Adrenal gland (tissue), 12 donors: ENCODE results near the gene MOV10. TPM values are rescaled to one million over a fixed set of nuclear protein-coding genes. Genes with fewer than 3 reads are reported as not detected.
A peak's percentile ranks its signal among the peaks of the same experiment; 100 is the strongest.

Experiments
- DNase-seq, 7 donors: peaks; one replicate each; pipeline ENCODE4 v3.0.0-alpha.2; 2019 to 2020
- H3K27ac ChIP-seq, 5 donors: fragments of 200-600 bp; sonication (generic) in 4 of 5; 1 replicate in 3 of 5; 2 replicates in 2 of 5; pipeline versions ENCODE4 v1.5.1 to v1.8.0; 2016 to 2020; ENCODE audit warnings: mild to moderate bottlenecking in 1 of 5
- H3K27me3 ChIP-seq: fragments of 200-600 bp; 2 replicates; pipeline ENCODE4 v1.8.0; 2021
- H3K36me3 ChIP-seq, 2 donors: fragments of 200-600 bp; replicated peaks in 1 of 2; 1 replicate in 1 of 2; 2 replicates in 1 of 2; pipeline versions ENCODE4 v1.5.1 to v1.8.0; 2018 to 2022
- H3K4me1 ChIP-seq, 2 donors: fragments of 200-600 bp; replicated peaks in 1 of 2; 1 replicate in 1 of 2; 2 replicates in 1 of 2; pipeline versions ENCODE4 v1.5.1 to v1.8.0; 2018 to 2021
- H3K4me3 ChIP-seq, 4 donors: fragments of 200-600 bp; sonication (generic) in 3 of 4; one replicate each; pipeline ENCODE4 v1.5.1; 2016 to 2018
- H3K9me3 ChIP-seq, 3 donors: fragments of 200-600 bp; sonication (generic) in 1 of 3; replicated peaks in 1 of 3; 1 replicate in 2 of 3; 2 replicates in 1 of 3; pipeline versions ENCODE4 v1.5.1 to v1.8.0; 2016 to 2021
- POLR2A ChIP-seq, 2 donors: fragments of 450-650 bp; IDR thresholded peaks; one replicate each; pipeline ENCODE4 v1.6.1; 2017; ENCODE audit warnings: antibody characterized with exemption in 2 of 2, mild to moderate bottlenecking in 2 of 2, moderate library complexity in 1 of 2
- WGBS, 4 donors: extraction: QIAGEN DNeasy Blood & Tissue Kit in 2 of 4; methylation state at CpG; one replicate each; pipeline versions ENCODE4 v1.1.5 to v1.1.7; 2013 to 2017; 5-methylcytosine and 5-hydroxymethylcytosine counted together
- intact Hi-C, 2 donors: fragments of 100-400 bp; cut with DNase I; formaldehyde crosslinking; loops; one replicate each; pipeline versions ENCODE4 v1.14.1 to v1.15.0; 2022 to 2023
- polyA plus RNA-seq, 3 donors: library from polyadenylated mRNA; stranded (reverse); fragments of 200-250 nt in 2 of 3; fragments of 350-450 nt in 1 of 3; fragmentation: Illumina TruSeq in 1 of 3; extraction: RNeasy Lipid Tissue Mini Kit (QIAGEN cat#74804) in 1 of 3; gene quantifications; one replicate each; pipeline ENCODE4 v1.2.3, GENCODE V29; 2013 to 2014
- total RNA-seq, 9 donors: library from RNA; depleted of rRNA in 4 of 9; stranded (reverse); fragments of >200 nt in 4 of 9; fragments of 120-200 nt in 1 of 9; fragmentation: NEBNext Ultra II Directional in 1 of 9; extraction: Animal tissue kit (Norgen Biotek cat#: 25700) in 1 of 9; gene quantifications; one replicate each; pipeline versions ENCODE4 v1.1.0 to v1.2.4, GENCODE V29; 2013 to 2023
- TF ChIP-seq, protein P1 (sequence below), 6 experiments: fragments of 450-650 bp in 4 of 6; fragments of 200-600 bp in 2 of 6; sonication (generic) in 1 of 6; IDR thresholded peaks; 1 replicate in 5 of 6; 2 replicates in 1 of 6; pipeline versions ENCODE4 v1.5.1 to v1.8.0; 2016 to 2021; ENCODE audit warnings: antibody characterized with exemption in 6 of 6, mild to moderate bottlenecking in 2 of 6, moderate library complexity in 1 of 6
- donor health status: healthy with polysubstance abuse.
- donor health status: Bipolar disorder and iron deficiency.
- donor health status: DM: yes; HTN: yes; CAD: no.
- donor health status: DM: no; HTN: no; CAD: no.
- donor health status: DM: no; HTN: no; CAD: no.
- donor health status: DM: yes; HTN: yes; CAD: no.

Gene MOV10
- total and polyA plus RNA-seq, 12 donors = 39.1 to 372 (median 70.5) TPM

DNA sequence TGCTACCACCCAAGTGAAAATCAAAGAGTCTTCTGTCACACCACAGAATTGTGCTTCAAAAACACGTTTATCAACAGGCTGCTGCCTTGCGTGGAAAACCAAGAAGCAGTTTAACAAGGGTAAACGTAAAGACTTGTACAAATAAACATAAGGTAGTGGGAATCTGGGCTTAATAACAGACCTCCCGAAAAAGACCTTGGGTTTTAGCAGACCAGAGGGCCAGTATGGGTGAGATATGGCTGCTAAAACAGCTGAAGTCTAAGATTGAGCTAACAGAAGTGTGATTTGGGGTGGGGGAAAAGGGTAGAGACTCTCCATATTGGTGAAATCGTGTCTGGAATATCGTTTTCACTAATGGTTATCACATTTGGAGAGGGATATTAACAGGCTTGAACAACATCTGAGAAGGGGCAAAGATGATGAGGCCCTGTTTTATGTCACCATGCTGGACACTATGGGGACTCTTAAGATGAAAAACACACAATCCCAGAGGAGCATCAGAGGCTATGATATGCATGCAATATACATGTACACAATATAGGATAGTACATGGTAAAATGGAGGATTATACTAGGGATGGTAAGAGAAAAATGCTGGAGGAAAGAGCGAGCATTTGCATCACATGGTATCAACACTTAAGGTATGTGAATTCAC, 1.4 kb downstream of the MOV10 start:
- H3K36me3 ChIP-seq = peaks cover 0 to 12% of the 10 kb centered on the region in 2 donors
- no peaks in the 10 kb centered on the region for H3K27me3 ChIP-seq
- TF ChIP-seq, protein P1, sequence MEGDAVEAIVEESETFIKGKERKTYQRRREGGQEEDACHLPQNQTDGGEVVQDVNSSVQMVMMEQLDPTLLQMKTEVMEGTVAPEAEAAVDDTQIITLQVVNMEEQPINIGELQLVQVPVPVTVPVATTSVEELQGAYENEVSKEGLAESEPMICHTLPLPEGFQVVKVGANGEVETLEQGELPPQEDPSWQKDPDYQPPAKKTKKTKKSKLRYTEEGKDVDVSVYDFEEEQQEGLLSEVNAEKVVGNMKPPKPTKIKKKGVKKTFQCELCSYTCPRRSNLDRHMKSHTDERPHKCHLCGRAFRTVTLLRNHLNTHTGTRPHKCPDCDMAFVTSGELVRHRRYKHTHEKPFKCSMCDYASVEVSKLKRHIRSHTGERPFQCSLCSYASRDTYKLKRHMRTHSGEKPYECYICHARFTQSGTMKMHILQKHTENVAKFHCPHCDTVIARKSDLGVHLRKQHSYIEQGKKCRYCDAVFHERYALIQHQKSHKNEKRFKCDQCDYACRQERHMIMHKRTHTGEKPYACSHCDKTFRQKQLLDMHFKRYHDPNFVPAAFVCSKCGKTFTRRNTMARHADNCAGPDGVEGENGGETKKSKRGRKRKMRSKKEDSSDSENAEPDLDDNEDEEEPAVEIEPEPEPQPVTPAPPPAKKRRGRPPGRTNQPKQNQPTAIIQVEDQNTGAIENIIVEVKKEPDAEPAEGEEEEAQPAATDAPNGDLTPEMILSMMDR (IDR thresholded peaks at IDR 0.05) = no peak
- peak overlapping the region in 4 of 5 donors; percentile 85 to 98 (median 90) for H3K27ac ChIP-seq
- no peak for DNase-seq
- intact Hi-C loops = no loop called here
- H3K9me3 ChIP-seq = no peaks in the 10 kb centered on the region
- whole genome bisulfite sequencing, 4 donors = 39 to 47% (median 42%) methylated on average over 7 of the region's 7 CpGs
- H3K4me1 ChIP-seq = peaks cover 19 to 33% of the 10 kb centered on the region in 2 donors
- peak overlapping the region in 2 of 4 donors; percentile 73 to 93 for H3K4me3 ChIP-seq

DNA sequence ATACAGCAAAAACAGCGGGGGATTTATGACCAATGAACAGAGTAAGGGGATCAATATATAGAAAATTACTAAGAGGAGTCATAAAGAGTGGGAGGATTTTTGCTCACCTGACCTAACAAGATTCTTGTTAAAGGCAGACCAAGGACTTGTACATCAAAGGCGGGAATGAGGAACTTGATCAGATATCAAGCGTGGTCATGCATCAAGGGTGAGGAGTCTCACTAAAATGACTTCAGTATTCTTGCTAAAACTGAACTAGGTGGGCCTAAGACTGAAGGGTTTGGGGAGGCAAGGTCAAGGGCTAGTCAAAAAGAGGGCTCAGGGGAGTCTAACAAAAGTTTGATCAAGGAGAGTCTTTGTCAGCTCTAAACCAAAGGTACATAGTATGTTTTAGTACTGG, 2.1 kb downstream of the MOV10 start:
- Histone ChIP-seq H3K9me3 (no peaks in the 10 kb centered on the region), H3K36me3 (peaks cover 0 to 6% of the 10 kb centered on the region in 2 donors), H3K27ac (peak overlapping the region in 1 of 5 donors; percentile 9), H3K4me1 (peaks cover 19 to 33% of the 10 kb centered on the region in 2 donors), H3K4me3 (no peak overlapping the region), H3K27me3 (no peaks in the 10 kb centered on the region)
- no peak for DNase-seq
- no peak for TF ChIP-seq POLR2A (IDR thresholded peaks at IDR 0.05)
- TF ChIP-seq, protein P1 (IDR thresholded peaks at IDR 0.05) = no peak
- 85 to 95% (median 90%) methylated on average over 3 of the region's 3 CpGs for WGBS, 4 donors
- intact Hi-C loops = no loop called here

DNA sequence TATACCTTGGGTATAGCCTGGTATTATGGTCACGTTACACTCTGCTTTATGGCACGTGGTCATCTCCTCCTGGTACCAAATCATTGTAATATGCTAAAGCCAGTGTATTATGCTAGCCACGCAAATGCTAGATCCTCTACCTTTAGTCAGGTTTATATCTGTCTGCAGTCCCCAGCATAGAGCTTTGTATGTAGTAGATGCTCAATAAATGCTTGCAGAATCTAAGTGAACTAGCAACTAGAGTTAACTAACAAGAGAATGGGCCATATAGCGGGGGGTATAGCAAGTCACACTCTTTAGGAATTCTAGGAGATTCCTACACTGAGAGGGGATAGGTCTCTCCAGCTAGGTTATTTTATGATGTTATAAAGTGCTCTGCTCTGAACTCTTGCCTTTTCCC, 3.0 kb downstream of the MOV10 start:
- Histone ChIP-seq H3K36me3 (no peaks in the 10 kb centered on the region), H3K27ac (no peak overlapping the region), H3K4me3 (no peak overlapping the region), H3K9me3 (no peaks in the 10 kb centered on the region), H3K27me3 (no peaks in the 10 kb centered on the region), H3K4me1 (peaks cover 19 to 33% of the 10 kb centered on the region in 2 donors)
- 96 to 98% (median 97%) methylated on average over 4 of the region's 4 CpGs for WGBS, 4 donors
- TF ChIP-seq, protein P1 (IDR thresholded peaks at IDR 0.05) = no peak
- no peak for TF ChIP-seq POLR2A (IDR thresholded peaks at IDR 0.05)
- intact Hi-C loops = no loop called here
- DNase-seq = no peak

DNA sequence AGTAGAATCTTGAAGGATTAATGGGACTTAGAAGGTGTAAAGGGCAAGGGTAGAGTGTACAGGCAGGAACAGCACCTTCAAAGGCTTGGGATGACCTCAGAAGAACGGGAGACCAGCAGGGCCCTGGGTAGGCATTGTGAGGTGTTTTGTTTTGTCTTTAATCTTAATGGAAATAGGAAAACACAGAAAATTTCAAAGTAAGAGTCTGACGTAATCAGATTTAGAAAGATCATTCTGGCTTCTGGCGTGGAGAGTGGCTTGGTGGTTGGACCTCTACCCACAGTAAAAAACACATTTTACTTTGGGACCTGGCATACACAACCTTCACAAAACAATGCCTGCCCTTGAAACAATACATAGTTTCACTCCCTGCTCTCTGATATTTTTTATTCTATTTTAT, 4.1 kb downstream of the MOV10 start:
- WGBS, 4 donors = 65 to 73% (median 72%) methylated on average over 3 of the region's 3 CpGs
- intact Hi-C loops = no loop called here
- peaks cover 14 to 24% of the 10 kb centered on the region in 2 donors for H3K4me1 ChIP-seq
- no peak for TF ChIP-seq POLR2A (IDR thresholded peaks at IDR 0.05)
- TF ChIP-seq, protein P1 (IDR thresholded peaks at IDR 0.05) = no peak
- no peak overlapping the region for H3K27ac ChIP-seq
- no peak for DNase-seq
- H3K36me3 ChIP-seq = no peaks in the 10 kb centered on the region
- H3K27me3 ChIP-seq = no peaks in the 10 kb centered on the region
- no peak overlapping the region for H3K4me3 ChIP-seq
- H3K9me3 ChIP-seq = no peaks in the 10 kb centered on the region
